CD4-positive, alpha-beta T cell treated with Interleukin-4 for 1 hour (primary cell): ENCODE measurements around the gene IRF9.

Experiments used
- DNase-seq, 2 donors: peaks; one replicate each; pipeline ENCODE4 v3.0.0-alpha.2; 2020 to 2022

Gene IRF9

GRCh38 chr14:24160850-24161804, at the start of gene IRF9:
Gene IRF9, plus strand, starts transcription at chr14:24161265. Its CDS starts 880 bp downstream, at chr14:24162145.
- DNase-seq: peak; percentile 96 to 98

- DNase-seq: no peak
Observed at GRCh38 chr14:24113379-24113800, 47.7 kb upstream of the IRF9 start.

- peak; percentile 83 to 88 for DNase-seq
Observed at GRCh38 chr14:24113801-24114531, 47.1 kb upstream of the IRF9 start.

- DNase-seq: peak; percentile 100
Observed at GRCh38 chr14:24114532-24115421, 46.3 kb upstream of the IRF9 start, which contains the start of the genes DCAF11 and NRL. Gene DCAF11, plus strand, starts transcription at chr14:24114777. Its CDS starts 818 bp downstream, at chr14:24115595. Gene NRL, minus strand, starts transcription at chr14:24114949. Its CDS starts 32,101 bp downstream, at chr14:24082848.

GRCh38 chr14:24115422-24116127, 45.5 kb upstream of the IRF9 start:
- no peak for DNase-seq

- no peak for DNase-seq
Observed at GRCh38 chr14:24116128-24116814, 44.8 kb upstream of the IRF9 start.

- no peak for DNase-seq
Observed at GRCh38 chr14:24117179-24117578, 43.9 kb upstream of the IRF9 start.

- no peak for DNase-seq
Observed at GRCh38 chr14:24119691-24120090, 41.4 kb upstream of the IRF9 start.

GRCh38 chr14:24121210-24121609, 39.9 kb upstream of the IRF9 start:
- no peak for DNase-seq

- no peak for DNase-seq
Observed at GRCh38 chr14:24122416-24122815, 38.6 kb upstream of the IRF9 start.

- DNase-seq: no peak
Observed at GRCh38 chr14:24122898-24123297, 38.2 kb upstream of the IRF9 start.

GRCh38 chr14:24123424-24124417, 37.3 kb upstream of the IRF9 start:
- DNase-seq: no peak

GRCh38 chr14:24126939-24127338, 34.1 kb upstream of the IRF9 start:
- DNase-seq: no peak

GRCh38 chr14:24127673-24128072, 33.4 kb upstream of the IRF9 start:
- DNase-seq: no peak

- no peak for DNase-seq
Observed at GRCh38 chr14:24129410-24129998, 31.6 kb upstream of the IRF9 start.

- DNase-seq: no peak
Observed at GRCh38 chr14:24130380-24130716, 30.7 kb upstream of the IRF9 start, which contains the start of gene FITM1. Gene FITM1, plus strand, starts transcription at chr14:24130659. Its CDS starts 905 bp downstream, at chr14:24131564.

GRCh38 chr14:24130717-24131548, 30.1 kb upstream of the IRF9 start:
- no peak for DNase-seq

- DNase-seq: no peak
Observed at GRCh38 chr14:24131549-24131966, 29.5 kb upstream of the IRF9 start.
